HG02973 (cell line): ENCODE data around the gene SULF2.

Experiments
- ATAC-seq: cut with Tn5 transposase; IDR thresholded peaks from one replicate; pipeline ENCODE4 v1.9.1; 2021; ENCODE audit warnings: moderate library complexity; ENCODE audit not compliant: unreplicated experiment

The SULF2 gene

GRCh38 chr20:47655635-47656034, 129.6 kb downstream of the SULF2 start:
- ATAC-seq = no peak

DNA sequence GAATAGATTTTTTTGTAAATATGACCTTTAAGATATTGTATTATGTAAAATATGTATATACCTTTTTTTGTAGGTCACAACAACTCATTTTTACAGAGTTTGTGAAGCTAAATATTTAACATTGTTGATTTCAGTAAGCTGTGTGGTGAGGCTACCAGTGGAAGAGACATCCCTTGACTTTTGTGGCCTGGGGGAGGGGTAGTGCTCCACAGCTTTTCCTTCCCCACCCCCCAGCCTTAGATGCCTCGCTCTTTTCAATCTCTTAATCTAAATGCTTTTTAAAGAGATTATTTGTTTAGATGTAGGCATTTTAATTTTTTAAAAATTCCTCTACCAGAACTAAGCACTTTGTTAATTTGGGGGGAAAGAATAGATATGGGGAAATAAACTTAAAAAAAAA, 130.9 kb downstream of the SULF2 start:
- no peak for ATAC-seq

- no peak for ATAC-seq
Measured at GRCh38 chr20:47653869-47654268, 131.4 kb downstream of the SULF2 start.

DNA sequence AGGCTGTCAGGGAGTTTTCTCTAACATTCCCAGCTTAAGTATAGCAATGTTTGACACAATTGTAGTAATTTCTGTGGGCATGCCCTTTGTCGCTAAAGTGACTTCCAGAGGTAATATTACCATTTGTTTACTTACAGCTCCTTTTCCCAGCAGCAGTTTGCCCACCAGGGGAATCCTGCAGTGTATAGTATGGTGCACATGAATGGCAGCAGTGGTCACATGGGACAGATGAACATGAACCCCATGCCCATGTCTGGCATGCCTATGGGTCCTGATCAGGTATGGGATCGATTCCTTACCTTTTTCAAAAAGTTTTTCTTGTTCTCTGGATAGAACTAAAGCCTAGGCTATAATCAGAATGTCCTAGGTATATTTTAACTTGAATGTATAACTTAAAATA, 132.5 kb downstream of the SULF2 start:
- no peak for ATAC-seq

DNA sequence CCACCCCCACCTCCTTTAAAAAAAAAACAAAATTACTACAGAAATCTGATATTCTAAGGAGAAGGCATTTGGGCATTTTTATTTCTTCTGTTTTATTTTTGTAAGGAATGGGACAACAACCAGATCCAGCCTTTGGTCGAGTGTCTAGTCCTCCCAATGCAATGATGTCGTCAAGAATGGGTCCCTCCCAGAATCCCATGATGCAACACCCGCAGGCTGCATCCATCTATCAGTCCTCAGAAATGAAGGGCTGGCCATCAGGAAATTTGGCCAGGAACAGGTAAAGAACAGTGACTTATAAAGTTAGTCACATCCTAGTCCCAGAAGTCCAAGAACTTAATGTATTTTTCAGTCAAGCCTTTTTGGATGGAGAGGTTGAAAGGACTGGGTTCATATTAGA, 133.0 kb downstream of the SULF2 start:
- ATAC-seq = no peak

- no peak for ATAC-seq
Measured at GRCh38 chr20:47648943-47649342, 136.3 kb downstream of the SULF2 start.

DNA sequence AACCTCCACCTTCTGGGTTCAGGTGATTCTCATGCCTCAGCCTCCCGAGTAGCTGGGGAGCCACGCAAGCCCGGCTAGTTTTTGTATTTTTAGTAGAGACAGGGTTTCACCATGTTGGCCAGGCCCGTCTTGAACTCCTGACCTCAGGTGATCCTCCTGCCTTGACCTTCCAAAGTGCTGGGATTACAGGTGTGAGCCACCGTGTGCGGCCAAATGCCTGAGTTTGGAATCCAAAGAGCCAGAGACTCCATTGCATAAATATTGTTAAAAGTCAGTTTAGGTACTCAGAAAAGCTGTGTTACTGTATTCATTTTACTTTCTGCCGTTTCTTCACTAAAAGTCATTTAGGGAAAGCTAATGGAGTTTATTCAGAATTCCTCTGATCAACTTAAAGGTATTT, 137.3 kb downstream of the SULF2 start:
- ATAC-seq = no peak

DNA sequence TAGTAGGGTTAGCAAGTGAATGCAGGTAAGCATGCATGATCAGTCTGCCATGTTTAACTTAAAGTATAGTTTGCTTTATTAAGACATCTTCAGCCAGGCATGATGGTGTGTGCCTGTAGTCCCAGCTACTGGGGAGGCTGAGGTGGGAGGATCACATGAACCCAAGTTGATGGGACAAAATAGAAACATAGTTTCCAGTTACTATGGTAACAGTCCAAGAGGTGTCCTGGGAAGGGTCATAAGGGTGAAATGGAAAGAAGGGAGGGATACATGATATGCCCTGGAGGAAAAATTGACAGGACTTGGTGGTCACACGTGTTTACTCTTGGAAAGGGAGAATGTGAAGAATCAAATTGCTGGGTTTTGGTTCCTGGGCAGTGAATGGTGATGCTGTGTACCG, 139.6 kb downstream of the SULF2 start:
- ATAC-seq = no peak

DNA sequence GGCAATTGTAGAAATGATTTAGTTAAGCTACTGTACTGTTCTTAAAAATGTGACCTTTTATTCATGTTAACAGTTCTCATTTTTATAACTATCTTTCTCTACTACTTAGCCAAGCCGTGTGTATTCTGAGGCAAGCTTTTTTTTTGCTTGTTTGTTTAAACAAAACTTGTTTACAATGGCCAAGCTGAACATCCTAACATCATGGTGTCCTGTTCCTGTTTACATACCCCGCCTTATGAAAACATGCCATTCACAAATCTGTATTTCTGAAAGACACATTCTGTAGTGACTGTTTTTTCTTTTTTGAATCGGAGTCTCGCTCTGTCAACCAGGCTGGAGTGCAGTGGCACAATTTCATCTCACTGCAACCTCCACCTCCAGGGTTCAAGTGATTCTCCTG, 142.7 kb downstream of the SULF2 start:
- no peak for ATAC-seq

- no peak for ATAC-seq
Measured at GRCh38 chr20:47642118-47642517, 143.2 kb downstream of the SULF2 start.

GRCh38 chr20:47638851-47639250, 146.4 kb downstream of the SULF2 start:
- ATAC-seq = no peak

GRCh38 chr20:47635256-47635655, 150.0 kb downstream of the SULF2 start:
- no peak for ATAC-seq

GRCh38 chr20:47631078-47631477, 154.2 kb downstream of the SULF2 start:
- ATAC-seq = no peak

DNA sequence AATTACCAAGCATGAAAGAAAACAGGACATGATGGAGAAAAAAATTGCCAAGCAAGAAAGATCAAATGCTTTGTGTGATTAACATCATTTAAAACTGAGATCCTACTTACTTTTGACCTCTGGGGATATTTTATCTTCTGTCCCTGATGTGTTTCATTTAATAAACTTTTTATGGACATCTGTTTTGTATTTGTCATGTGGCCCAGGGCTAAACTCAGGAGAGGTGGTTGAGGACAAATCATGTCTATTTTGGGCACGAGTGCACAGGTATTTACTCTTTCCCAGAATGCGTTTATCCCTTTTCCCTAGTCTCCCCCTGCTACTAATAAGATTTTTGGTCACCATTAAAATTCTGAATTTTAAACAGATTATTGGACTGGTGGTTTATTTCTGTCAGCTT, 155.4 kb downstream of the SULF2 start:
- ATAC-seq = no peak

DNA sequence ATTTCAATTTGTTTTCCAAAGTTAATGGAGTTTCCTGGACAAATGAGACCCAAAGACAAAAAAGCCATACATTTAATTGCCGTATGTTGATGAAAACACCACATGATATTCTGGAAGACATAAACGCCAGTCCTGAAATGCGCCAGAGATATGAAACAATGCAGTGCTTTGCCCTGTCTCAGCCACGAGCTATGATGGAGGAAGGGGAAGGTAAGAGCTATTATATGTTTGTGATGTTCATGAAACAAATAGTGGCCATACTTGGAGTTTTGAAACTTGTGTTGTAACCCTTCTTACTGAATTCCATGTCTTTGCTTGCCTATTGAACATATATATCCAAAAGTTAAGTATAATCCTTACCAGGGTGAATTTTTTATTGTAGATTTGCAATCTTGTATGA, 157.7 kb downstream of the SULF2 start:
- ATAC-seq = no peak

DNA sequence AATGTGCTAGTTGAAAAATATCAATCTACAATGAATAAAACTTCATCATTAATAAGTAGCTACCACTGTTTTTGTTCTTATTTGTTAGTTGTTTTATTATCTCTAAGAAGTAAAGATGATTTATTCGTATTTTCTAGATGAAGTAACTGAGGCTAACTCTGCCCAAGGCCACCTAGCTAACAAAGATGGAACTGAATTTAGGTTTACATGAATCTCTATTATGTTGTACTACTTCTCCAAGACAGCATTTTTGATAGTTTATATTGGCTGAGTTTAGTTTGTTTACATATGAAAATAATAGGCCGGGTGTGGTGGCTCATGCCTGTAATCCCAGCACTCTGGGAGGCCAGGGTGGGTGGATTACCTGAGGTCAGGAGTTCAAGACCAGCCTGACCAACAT, 162.1 kb downstream of the SULF2 start:
- no peak for ATAC-seq

GRCh38 chr20:47622118-47622665, 163.1 kb downstream of the SULF2 start:
- ATAC-seq = no peak

GRCh38 chr20:47620808-47621805, 164.2 kb downstream of the SULF2 start:
- ATAC-seq = no peak

GRCh38 chr20:47618479-47618878, 166.8 kb downstream of the SULF2 start:
- no peak for ATAC-seq

DNA sequence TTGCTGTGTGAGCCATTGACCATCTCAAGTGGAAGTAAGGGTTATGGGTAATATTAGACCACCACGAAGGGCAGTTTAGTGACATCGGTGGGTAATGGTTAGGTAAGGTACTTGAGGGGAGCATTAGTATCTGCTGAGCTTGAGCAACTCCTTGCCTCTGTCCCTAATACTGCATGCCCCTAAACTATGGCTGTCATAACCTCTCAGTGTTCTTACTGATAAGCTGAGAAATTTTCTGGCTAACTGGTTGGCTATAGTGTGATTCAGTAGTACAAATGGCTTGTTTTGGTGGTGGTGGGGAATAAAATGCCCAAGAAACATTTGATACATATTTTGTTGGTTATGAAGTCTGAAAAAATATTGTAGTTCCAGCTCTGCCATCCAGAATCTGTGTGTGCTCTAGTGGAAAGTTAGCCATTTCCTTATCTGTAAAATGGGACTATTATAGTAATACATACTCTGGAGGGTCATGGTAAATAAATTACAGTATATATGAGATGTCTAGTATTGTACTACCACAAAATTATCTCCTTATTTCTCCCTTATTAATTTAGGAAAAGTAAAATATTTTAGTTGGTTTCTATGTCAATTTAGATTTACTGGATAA, 170.5 kb downstream of the SULF2 start:
- ATAC-seq = no peak

DNA sequence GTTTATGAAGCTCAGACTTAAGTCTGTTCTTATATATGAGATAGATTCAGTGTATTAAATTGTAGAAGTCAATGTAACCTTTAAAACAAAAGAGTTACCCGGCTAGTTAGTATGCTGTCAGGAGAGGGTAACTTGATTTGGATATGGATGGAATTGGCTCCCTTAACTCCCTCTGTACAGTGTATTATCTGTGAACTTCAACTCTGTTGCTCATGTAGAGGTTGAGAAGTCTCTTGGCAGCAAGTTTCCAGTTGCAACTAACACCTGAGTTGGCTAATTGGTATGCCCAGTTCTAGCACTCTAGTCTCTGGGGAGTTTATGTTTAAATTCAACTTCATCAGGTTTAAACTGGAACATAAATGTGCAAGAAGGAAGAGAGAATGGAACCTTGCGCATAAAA, 172.6 kb downstream of the SULF2 start:
- no peak for ATAC-seq

- no peak for ATAC-seq
Measured at GRCh38 chr20:47611785-47612184, 173.5 kb downstream of the SULF2 start.
